H9 (cell line): ENCODE results near the gene BASP1. TPM values are rescaled to one million over a fixed set of nuclear protein-coding genes. Genes with fewer than 3 reads are reported as not detected.

Source experiments
- DNase-seq: peaks from one replicate; pipeline ENCODE4 v3.0.0-alpha.2; 2017
- H2AFZ ChIP-seq: one replicate; pipeline ENCODE4 v1.6.1; 2013; ENCODE audit warnings: mild to moderate bottlenecking, low read length, control low read depth, moderate library complexity
- H2AK5ac ChIP-seq: 2 replicates; pipeline ENCODE4 v1.6.1; 2013; ENCODE audit warnings: low read length, control low read depth, mixed read lengths; ENCODE audit not compliant: insufficient read length
- H2BK120ac ChIP-seq: one replicate; pipeline ENCODE4 v1.6.1; 2013; ENCODE audit warnings: low read depth, mild to moderate bottlenecking, low read length, control low read depth, inconsistent platforms; ENCODE audit not compliant: poor library complexity, severe bottlenecking
- H2BK12ac ChIP-seq: 2 replicates; pipeline ENCODE4 v1.6.1; 2013; ENCODE audit warnings: low read length, control low read depth, mixed read lengths, low read depth; ENCODE audit not compliant: insufficient read length
- H2BK15ac ChIP-seq: 2 replicates; pipeline ENCODE4 v1.6.1; 2013; ENCODE audit warnings: low read depth, low read length, control low read depth
- H2BK20ac ChIP-seq: one replicate; pipeline ENCODE4 v1.6.1; 2013; ENCODE audit warnings: low read depth, mild to moderate bottlenecking, low read length, control low read depth, inconsistent platforms; ENCODE audit not compliant: poor library complexity, severe bottlenecking
- H2BK5ac ChIP-seq: 2 replicates; pipeline ENCODE4 v1.6.1; 2013; ENCODE audit warnings: low read length, control low read depth, mixed read lengths; ENCODE audit not compliant: insufficient read length
- H3K14ac ChIP-seq: 2 replicates; pipeline ENCODE4 v1.6.1; 2013; ENCODE audit warnings: low read length, control low read depth; ENCODE audit not compliant: insufficient read depth
- H3K18ac ChIP-seq: 2 replicates; pipeline ENCODE4 v1.6.1; 2013; ENCODE audit warnings: low read depth, mild to moderate bottlenecking, mixed read lengths, low read length, control low read depth; ENCODE audit not compliant: insufficient read length
- H3K23ac ChIP-seq: 2 replicates; pipeline ENCODE4 v1.6.1; 2013; ENCODE audit warnings: low read length, control low read depth, mixed read lengths, low read depth; ENCODE audit not compliant: insufficient read length
- H3K23me2 ChIP-seq: 2 replicates; pipeline ENCODE4 v1.6.1; 2013; ENCODE audit warnings: low read depth, mild to moderate bottlenecking, mixed read lengths, low read length, control low read depth; ENCODE audit not compliant: insufficient read length, poor library complexity, severe bottlenecking
- H3K27ac ChIP-seq: 2 replicates; pipeline ENCODE4 v1.5.1; 2013; ENCODE audit warnings: low read length, control low read depth, mixed read lengths, low read depth; ENCODE audit not compliant: insufficient read length
- H3K27me3 ChIP-seq: 2 replicates; pipeline ENCODE4 v1.6.1; 2013; ENCODE audit warnings: low read length, control low read depth, inconsistent platforms; ENCODE audit not compliant: insufficient read depth
- H3K4ac ChIP-seq: 2 replicates; pipeline ENCODE4 v1.6.1; 2013; ENCODE audit warnings: low read depth, mild to moderate bottlenecking, control low read depth, inconsistent platforms, low read length, moderate library complexity
- H3K4me1 ChIP-seq: 2 replicates; pipeline ENCODE4 v1.6.1; 2013; ENCODE audit warnings: low read length, control low read depth, inconsistent platforms; ENCODE audit not compliant: insufficient read depth
- H3K4me2 ChIP-seq: 2 replicates; pipeline ENCODE4 v1.6.1; 2013; ENCODE audit warnings: low read length, control low read depth, mixed read lengths; ENCODE audit not compliant: insufficient read length, insufficient read depth
- H3K56ac ChIP-seq: 2 replicates; pipeline ENCODE4 v1.6.1; 2013; ENCODE audit warnings: low read depth, mild to moderate bottlenecking, mixed read lengths, low read length, control low read depth; ENCODE audit not compliant: insufficient read length
- H3K79me1 ChIP-seq: 2 replicates; pipeline ENCODE4 v1.6.1; 2013; ENCODE audit warnings: low read depth, mild to moderate bottlenecking, moderate library complexity, low read length, control low read depth, inconsistent platforms; ENCODE audit not compliant: insufficient read depth, poor library complexity, severe bottlenecking
- H3K79me2 ChIP-seq: 2 replicates; pipeline ENCODE4 v1.6.1; 2013; ENCODE audit warnings: low read length, control low read depth, inconsistent platforms; ENCODE audit not compliant: insufficient read depth
- H3K9ac ChIP-seq: 2 replicates; pipeline ENCODE4 v1.6.1; 2013; ENCODE audit warnings: low read length, control low read depth, mixed read lengths; ENCODE audit not compliant: insufficient read length; ENCODE audit errors: extremely low read depth
- H3K9me3 ChIP-seq: one replicate; pipeline ENCODE4 v1.6.1; 2013; ENCODE audit warnings: low read depth, low read length, inconsistent platforms; ENCODE audit not compliant: control insufficient read depth
- H3T11ph ChIP-seq: one replicate; pipeline ENCODE4 v1.6.1; 2013; ENCODE audit warnings: mild to moderate bottlenecking, low read length, control low read depth, inconsistent platforms
- H4K20me1 ChIP-seq: one replicate; pipeline ENCODE4 v1.6.1; 2013; ENCODE audit not compliant: control insufficient read depth, insufficient read length, insufficient read depth
- H4K5ac ChIP-seq: 2 replicates; pipeline ENCODE4 v1.6.1; 2013; ENCODE audit warnings: low read depth, mild to moderate bottlenecking, mixed read lengths, low read length, control low read depth; ENCODE audit not compliant: insufficient read length
- H4K8ac ChIP-seq: replicated peaks from 2 replicates; pipeline ENCODE4 v1.6.1; 2013; ENCODE audit warnings: low read length, control low read depth, mixed read lengths, low read depth; ENCODE audit not compliant: insufficient read length
- H4K91ac ChIP-seq: 2 replicates; pipeline ENCODE4 v1.6.1; 2013; ENCODE audit warnings: low read depth, mild to moderate bottlenecking, moderate library complexity, mixed read lengths, low read length, control low read depth; ENCODE audit not compliant: insufficient read length
- H3K27ac Mint-ChIP-seq, 3 experiments: 2 replicates in 2 of 3; 3 replicates in 1 of 3; pipeline ENCODE4 v1.8.0; 2020 to 2021; ENCODE audit warnings: mixed read lengths in 3 of 3, mild to moderate bottlenecking in 1 of 3, moderate library complexity in 1 of 3
- H3K27me3 Mint-ChIP-seq: 2 replicates; pipeline ENCODE4 v1.8.0; 2021; ENCODE audit warnings: low read depth, mild to moderate bottlenecking, moderate library complexity, mixed read lengths
- H3K36me3 Mint-ChIP-seq, 3 experiments: 2 replicates in 2 of 3; 3 replicates in 1 of 3; pipeline ENCODE4 v1.8.0; 2020 to 2021; ENCODE audit warnings: low read depth in 3 of 3, mixed read lengths in 3 of 3; ENCODE audit not compliant: insufficient read depth in 1 of 3
- H3K4me1 Mint-ChIP-seq, 2 experiments: 2 replicates each; pipeline ENCODE4 v1.8.0; 2020; ENCODE audit warnings: mixed read lengths in 2 of 2
- H3K4me3 Mint-ChIP-seq, 2 experiments: 2 replicates in 1 of 2; 3 replicates in 1 of 2; pipeline ENCODE4 v1.8.0; 2020 to 2021; ENCODE audit warnings: mild to moderate bottlenecking in 2 of 2, mixed read lengths in 2 of 2, moderate library complexity in 1 of 2
- H3K9me3 Mint-ChIP-seq, 2 experiments: 2 replicates in 1 of 2; 3 replicates in 1 of 2; pipeline ENCODE4 v1.8.0; 2020; ENCODE audit warnings: mild to moderate bottlenecking in 2 of 2, mixed read lengths in 2 of 2, moderate library complexity in 1 of 2
- CTCF ChIP-seq: fragments of 200-600 bp; sonication (generic); conservative IDR thresholded peaks from 3 replicates; pipeline ENCODE4 v1.8.0; 2021; ENCODE audit warnings: antibody characterized with exemption, mild to moderate bottlenecking
- WGBS: extraction: QIAGEN DNeasy Blood & Tissue Kit; methylation state at CpG from one replicate; pipeline ENCODE4 v1.1.7; 2013; ENCODE audit warnings: missing lambda C conversion rate, low lambda C conversion rate, mixed read lengths; ENCODE audit not compliant: insufficient read length; ENCODE audit errors: extremely low coverage; 5-methylcytosine and 5-hydroxymethylcytosine counted together
- total RNA-seq: library from RNA; stranded (reverse); gene quantifications from 2 replicates; pipeline ENCODE4 v1.2.1, GENCODE V29; 2021

Gene BASP1
- total RNA-seq, 1 experiment from 2014 or later, result 180 TPM

GRCh38 chr5:17235731-17236330 lies 18.4 kb downstream of the BASP1 start:
- TF ChIP-seq CTCF, result no peak
- Histone ChIP-seq H4K20me1 (no peaks in the 10 kb centered on the region), H3K27ac (no peak overlapping the region), H3K79me2 (peaks cover 37% of the 10 kb centered on the region), H3K4ac (no peak overlapping the region), H3K23me2 (no peaks in the 10 kb centered on the region), H3K9ac (no peak overlapping the region), H2BK20ac (no peak overlapping the region), H2BK5ac (no peak overlapping the region), H3T11ph (no peak overlapping the region), H3K18ac (no peak overlapping the region), H4K5ac (no peak overlapping the region), H3K9me3 (no peaks in the 10 kb centered on the region), H3K4me2 (no peak overlapping the region), H4K91ac (no peak overlapping the region), H2AK5ac (no peak overlapping the region), H3K14ac (no peak overlapping the region), H3K27me3 (no peaks in the 10 kb centered on the region), H3K4me1 (peaks cover 2% of the 10 kb centered on the region; the same call in 1 of the 2 replicates), H4K8ac (no peak overlapping the region), H2BK15ac (no peak overlapping the region), H3K56ac (no peak overlapping the region), H3K79me1 (peaks cover 6% of the 10 kb centered on the region), H2BK12ac (no peak overlapping the region), H2BK120ac (no peak overlapping the region), H2AFZ (no peak overlapping the region), H3K23ac (no peak overlapping the region)
- H3K4me3 Mint-ChIP-seq, result no peak overlapping the region
- no peak for DNase-seq
- peak overlapping the region in 1 of 3 experiments; percentile 89; a peak in 3 of 7 replicates for H3K27ac Mint-ChIP-seq
- no CpG with 5 or more reads among the region's 5 CpGs for WGBS
- H3K9me3 Mint-ChIP-seq, result no peaks in the 10 kb centered on the region
- no peaks in the 10 kb centered on the region for H3K27me3 Mint-ChIP-seq
- peaks cover 24 to 57% (median 47%) of the 10 kb centered on the region in 3 experiments; a peak in 6 of 7 replicates for H3K36me3 Mint-ChIP-seq
- peaks cover 22 to 39% of the 10 kb centered on the region in 2 experiments for H3K4me1 Mint-ChIP-seq
